ENCODE data around the gene GABARAP.

Gene GABARAP

GRCh38 chr17:7224110-7224509 lies 18.1 kb downstream of the GABARAP start:
- Histone ChIP-seq H2BK5ac (ENCODE audit: low read depth, low read length, poor library complexity, severe bottlenecking) (no peak overlapping the region), H2BK120ac (ENCODE audit: low read depth, low read length) (no peak overlapping the region), H3K27me3 (ENCODE audit: control insufficient read depth in 1 of 2, insufficient read depth in 1 of 2, low read length in 2 of 2) (no peaks in the 10 kb centered on the region), H2BK15ac (ENCODE audit: low read depth, poor library complexity, severe bottlenecking) (no peak overlapping the region), H3K79me1 (replicated peaks; ENCODE audit: low read length, poor library complexity, severe bottlenecking) (peaks cover 31% of the 10 kb centered on the region), H3K36me3 (ENCODE audit: control insufficient read depth in 1 of 2, insufficient read depth in 2 of 2, low read depth in 1 of 2, low read length in 2 of 2) (peaks cover 78 to 79% of the 10 kb centered on the region in 2 experiments), H2AFZ (ENCODE audit: low read depth, low read length) (no peak overlapping the region), H3K4me1 (ENCODE audit: control insufficient read depth, insufficient read depth, low read depth, low read length) (peaks cover 58% of the 10 kb centered on the region), H3K14ac (ENCODE audit: low read length in 2 of 2) (no peak overlapping the region), H3K4me3 (ENCODE audit: insufficient read depth in 1 of 2, low read depth in 1 of 2, low read length in 2 of 2) (no peak overlapping the region), H3K4me2 (ENCODE audit: low read length, poor library complexity, severe bottlenecking) (no peak overlapping the region), H2BK12ac (ENCODE audit: low read length in 2 of 2) (no peak overlapping the region), H3K18ac (ENCODE audit: low read depth in 1 of 2, low read length in 2 of 2) (no peak overlapping the region), H3K9me3 (ENCODE audit: control insufficient read depth, low read length) (no peaks in the 10 kb centered on the region), H3K9ac (ENCODE audit: low read length) (peak overlapping the region; percentile 12), H2AK5ac (ENCODE audit: low read length, severe bottlenecking) (peak overlapping the region; percentile 9), H4K91ac (ENCODE audit: low read length) (no peak overlapping the region), H3K23ac (ENCODE audit: low read length in 2 of 2) (no peak overlapping the region), H3K27ac (ENCODE audit: low read length, poor library complexity, severe bottlenecking) (peak overlapping the region; percentile 76), H4K8ac (ENCODE audit: low read length) (no peak overlapping the region), H3K4ac (ENCODE audit: low read depth in 1 of 2, low read length in 2 of 2) (no peak overlapping the region)
- 97% methylated on average over 10 of the region's 10 CpGs for WGBS
- no peak for DNase-seq

- no peak overlapping the region for H3K14ac ChIP-seq (ENCODE audit: low read length in 2 of 2)
- no peak for DNase-seq
- H2BK12ac ChIP-seq (ENCODE audit: low read length in 2 of 2), result no peak overlapping the region
- H3K4me1 ChIP-seq (ENCODE audit: control insufficient read depth, insufficient read depth, low read depth, low read length), result peaks cover 62% of the 10 kb centered on the region
- 92% methylated on average over 4 of the region's 4 CpGs for WGBS
- peaks cover 33% of the 10 kb centered on the region for H3K79me1 ChIP-seq (replicated peaks; ENCODE audit: low read length, poor library complexity, severe bottlenecking)
- H3K9ac ChIP-seq (ENCODE audit: low read length), result no peak overlapping the region
- H3K4me2 ChIP-seq (ENCODE audit: low read length, poor library complexity, severe bottlenecking), result no peak overlapping the region
- no peak overlapping the region for H2BK5ac ChIP-seq (ENCODE audit: low read depth, low read length, poor library complexity, severe bottlenecking)
- H4K91ac ChIP-seq (ENCODE audit: low read length), result no peak overlapping the region
- H2AK5ac ChIP-seq (ENCODE audit: low read length, severe bottlenecking), result no peak overlapping the region
- peak overlapping the region; percentile 1 for H3K27ac ChIP-seq (ENCODE audit: low read length, poor library complexity, severe bottlenecking)
- no peak overlapping the region for H2AFZ ChIP-seq (ENCODE audit: low read depth, low read length)
- H3K4ac ChIP-seq (ENCODE audit: low read depth in 1 of 2, low read length in 2 of 2), result no peak overlapping the region
- H2BK120ac ChIP-seq (ENCODE audit: low read depth, low read length), result no peak overlapping the region
- H4K8ac ChIP-seq (ENCODE audit: low read length), result no peak overlapping the region
- H3K9me3 ChIP-seq (ENCODE audit: control insufficient read depth, low read length), result no peaks in the 10 kb centered on the region
- no peak overlapping the region for H3K18ac ChIP-seq (ENCODE audit: low read depth in 1 of 2, low read length in 2 of 2)
- no peak overlapping the region for H3K4me3 ChIP-seq (ENCODE audit: insufficient read depth in 1 of 2, low read depth in 1 of 2, low read length in 2 of 2)
- peaks cover 70 to 72% of the 10 kb centered on the region in 2 experiments for H3K36me3 ChIP-seq (ENCODE audit: control insufficient read depth in 1 of 2, insufficient read depth in 2 of 2, low read depth in 1 of 2, low read length in 2 of 2)
- H2BK15ac ChIP-seq (ENCODE audit: low read depth, poor library complexity, severe bottlenecking), result no peak overlapping the region
- no peaks in the 10 kb centered on the region for H3K27me3 ChIP-seq (ENCODE audit: control insufficient read depth in 1 of 2, insufficient read depth in 1 of 2, low read length in 2 of 2)
- H3K23ac ChIP-seq (ENCODE audit: low read length in 2 of 2), result no peak overlapping the region
Observed at GRCh38 chr17:7223375-7223774, 18.9 kb downstream of the GABARAP start.

- no peaks in the 10 kb centered on the region for H3K9me3 ChIP-seq (ENCODE audit: control insufficient read depth, low read length)
- H2BK15ac ChIP-seq (ENCODE audit: low read depth, poor library complexity, severe bottlenecking), result no peak overlapping the region
- DNase-seq, result no peak
- H2AK5ac ChIP-seq (ENCODE audit: low read length, severe bottlenecking), result no peak overlapping the region
- WGBS, result 90% methylated on average over 7 of the region's 7 CpGs
- H3K4me3 ChIP-seq (ENCODE audit: insufficient read depth in 1 of 2, low read depth in 1 of 2, low read length in 2 of 2), result no peak overlapping the region
- H3K36me3 ChIP-seq (ENCODE audit: control insufficient read depth in 1 of 2, insufficient read depth in 2 of 2, low read depth in 1 of 2, low read length in 2 of 2), result peaks cover 67 to 68% of the 10 kb centered on the region in 2 experiments
- H3K79me1 ChIP-seq (replicated peaks; ENCODE audit: low read length, poor library complexity, severe bottlenecking), result peaks cover 37% of the 10 kb centered on the region
- H4K91ac ChIP-seq (ENCODE audit: low read length), result no peak overlapping the region
- H3K23ac ChIP-seq (ENCODE audit: low read length in 2 of 2), result no peak overlapping the region
- H3K4me2 ChIP-seq (ENCODE audit: low read length, poor library complexity, severe bottlenecking), result no peak overlapping the region
- H3K18ac ChIP-seq (ENCODE audit: low read depth in 1 of 2, low read length in 2 of 2), result no peak overlapping the region
- peaks cover 65% of the 10 kb centered on the region for H3K4me1 ChIP-seq (ENCODE audit: control insufficient read depth, insufficient read depth, low read depth, low read length)
- H2BK5ac ChIP-seq (ENCODE audit: low read depth, low read length, poor library complexity, severe bottlenecking), result no peak overlapping the region
- no peaks in the 10 kb centered on the region for H3K27me3 ChIP-seq (ENCODE audit: control insufficient read depth in 1 of 2, insufficient read depth in 1 of 2, low read length in 2 of 2)
- no peak overlapping the region for H3K14ac ChIP-seq (ENCODE audit: low read length in 2 of 2)
- H2BK12ac ChIP-seq (ENCODE audit: low read length in 2 of 2), result no peak overlapping the region
- no peak overlapping the region for H4K8ac ChIP-seq (ENCODE audit: low read length)
- no peak overlapping the region for H2AFZ ChIP-seq (ENCODE audit: low read depth, low read length)
- H2BK120ac ChIP-seq (ENCODE audit: low read depth, low read length), result no peak overlapping the region
- H3K9ac ChIP-seq (ENCODE audit: low read length), result no peak overlapping the region
- no peak overlapping the region for H3K4ac ChIP-seq (ENCODE audit: low read depth in 1 of 2, low read length in 2 of 2)
- H3K27ac ChIP-seq (ENCODE audit: low read length, poor library complexity, severe bottlenecking), result no peak overlapping the region
Observed at GRCh38 chr17:7222972-7223292, 19.3 kb downstream of the GABARAP start.

- Histone ChIP-seq H3K4ac (ENCODE audit: low read depth in 1 of 2, low read length in 2 of 2) (no peak overlapping the region), H2AK5ac (ENCODE audit: low read length, severe bottlenecking) (no peak overlapping the region), H3K14ac (ENCODE audit: low read length in 2 of 2) (no peak overlapping the region), H3K27me3 (ENCODE audit: control insufficient read depth in 1 of 2, insufficient read depth in 1 of 2, low read length in 2 of 2) (no peaks in the 10 kb centered on the region), H3K23ac (ENCODE audit: low read length in 2 of 2) (no peak overlapping the region), H3K27ac (ENCODE audit: low read length, poor library complexity, severe bottlenecking) (no peak overlapping the region), H3K4me2 (ENCODE audit: low read length, poor library complexity, severe bottlenecking) (no peak overlapping the region), H3K18ac (ENCODE audit: low read depth in 1 of 2, low read length in 2 of 2) (no peak overlapping the region), H3K4me1 (ENCODE audit: control insufficient read depth, insufficient read depth, low read depth, low read length) (peaks cover 66% of the 10 kb centered on the region), H3K9me3 (ENCODE audit: control insufficient read depth, low read length) (no peaks in the 10 kb centered on the region), H3K79me1 (replicated peaks; ENCODE audit: low read length, poor library complexity, severe bottlenecking) (peaks cover 32% of the 10 kb centered on the region), H2BK5ac (ENCODE audit: low read depth, low read length, poor library complexity, severe bottlenecking) (no peak overlapping the region), H2BK12ac (ENCODE audit: low read length in 2 of 2) (no peak overlapping the region), H4K8ac (ENCODE audit: low read length) (no peak overlapping the region), H4K91ac (ENCODE audit: low read length) (no peak overlapping the region), H3K9ac (ENCODE audit: low read length) (peak overlapping the region; percentile 96), H2BK15ac (ENCODE audit: low read depth, poor library complexity, severe bottlenecking) (no peak overlapping the region), H2BK120ac (ENCODE audit: low read depth, low read length) (no peak overlapping the region), H3K4me3 (ENCODE audit: insufficient read depth in 1 of 2, low read depth in 1 of 2, low read length in 2 of 2) (no peak overlapping the region), H3K36me3 (ENCODE audit: control insufficient read depth in 1 of 2, insufficient read depth in 2 of 2, low read depth in 1 of 2, low read length in 2 of 2) (peaks cover 61 to 62% of the 10 kb centered on the region in 2 experiments), H2AFZ (ENCODE audit: low read depth, low read length) (no peak overlapping the region)
- 98% methylated on average over 15 of the region's 15 CpGs for WGBS
- no peak for DNase-seq
Observed at GRCh38 chr17:7222093-7222971, 19.9 kb downstream of the GABARAP start.
